Measurements from ENCODE around the gene EFNB2. TPM values are rescaled to one million over a fixed set of nuclear protein-coding genes. Genes with fewer than 3 reads are reported as not detected.

Gene EFNB2, protein sequence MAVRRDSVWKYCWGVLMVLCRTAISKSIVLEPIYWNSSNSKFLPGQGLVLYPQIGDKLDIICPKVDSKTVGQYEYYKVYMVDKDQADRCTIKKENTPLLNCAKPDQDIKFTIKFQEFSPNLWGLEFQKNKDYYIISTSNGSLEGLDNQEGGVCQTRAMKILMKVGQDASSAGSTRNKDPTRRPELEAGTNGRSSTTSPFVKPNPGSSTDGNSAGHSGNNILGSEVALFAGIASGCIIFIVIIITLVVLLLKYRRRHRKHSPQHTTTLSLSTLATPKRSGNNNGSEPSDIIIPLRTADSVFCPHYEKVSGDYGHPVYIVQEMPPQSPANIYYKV
- total RNA-seq: 50.2 and 129 TPM in 2 replicates

DNA sequence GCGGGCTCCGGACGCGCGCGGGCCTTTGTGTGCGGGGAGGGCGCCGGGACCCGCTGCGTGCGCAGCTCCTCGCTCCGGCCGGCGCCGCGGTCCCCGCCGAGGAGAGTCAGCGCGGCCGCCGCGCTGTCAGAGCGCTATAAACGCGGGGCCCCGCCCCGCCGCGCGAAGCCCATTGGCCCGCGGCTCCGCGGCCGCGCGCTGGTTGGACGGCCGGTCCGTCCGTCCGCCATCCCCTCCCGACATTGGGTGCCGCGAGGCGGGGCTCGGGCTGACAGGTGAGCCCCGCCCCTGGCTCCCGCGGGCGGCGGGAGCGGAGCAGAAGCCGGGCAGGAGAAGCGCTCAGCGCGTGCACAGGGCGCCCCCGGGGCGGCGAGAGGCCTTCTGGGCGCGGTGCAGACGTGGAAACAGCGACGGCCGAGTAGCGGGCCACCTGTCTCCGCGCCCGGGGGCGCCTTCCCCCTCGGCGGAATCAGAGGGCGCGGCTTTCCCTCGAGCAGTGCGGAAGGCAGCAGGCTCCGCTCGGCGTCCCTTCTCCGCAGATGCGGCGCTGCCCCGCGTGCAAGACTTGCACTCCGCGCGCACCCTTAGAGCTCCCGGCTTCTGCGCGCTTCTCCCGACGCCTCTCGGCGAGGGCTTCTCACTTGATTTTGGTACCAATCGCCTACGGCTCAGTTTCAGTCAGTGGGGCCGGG is at the start of gene EFNB2:
Gene EFNB2 (minus strand): TSS at position 111 of the 692 bp plus-strand sequence. CDS start 698 bp downstream, outside the sequence.

DNA sequence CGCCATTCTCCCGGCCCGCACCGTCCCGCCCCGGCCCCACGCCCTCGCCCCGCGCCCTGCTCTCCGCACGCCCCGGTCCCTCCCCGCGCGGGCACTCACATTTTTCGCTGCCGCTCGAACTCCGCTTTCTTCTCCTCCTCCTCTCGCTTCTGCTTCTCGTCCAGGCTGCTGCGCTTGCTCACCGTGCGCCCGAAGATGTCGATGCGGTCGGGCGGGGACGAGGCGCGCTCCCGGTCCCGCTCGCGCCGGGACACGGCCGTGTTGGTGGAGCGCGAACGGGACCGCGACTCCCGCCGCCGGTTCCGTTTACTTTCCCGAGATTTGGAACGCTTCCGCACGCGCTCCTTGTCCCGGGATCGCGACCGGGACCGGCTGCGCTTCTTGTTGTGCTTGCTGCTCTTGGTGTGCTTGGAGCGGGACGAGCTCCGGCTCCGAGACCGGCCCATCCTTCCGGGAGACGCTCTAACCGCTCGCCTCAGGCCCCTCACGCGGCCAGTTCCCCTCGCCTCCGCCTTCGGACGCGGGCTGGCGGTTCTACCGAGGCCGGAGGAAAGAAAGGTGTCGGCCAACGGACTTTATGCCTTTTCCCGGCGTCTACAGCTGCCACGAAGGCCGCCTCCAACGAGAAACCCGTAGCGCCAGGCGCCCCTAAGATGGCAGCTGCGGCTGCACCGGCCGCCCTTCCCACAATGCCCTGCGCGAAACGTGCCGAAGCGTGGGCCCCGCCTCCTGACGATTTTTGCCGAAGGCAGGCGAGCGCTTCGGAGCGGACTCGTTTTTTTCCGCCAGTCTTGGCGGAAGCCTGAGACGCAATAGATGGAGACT is 32.2 kb upstream of the EFNB2 start, which contains the start of gene ARGLU1:
Gene ARGLU1 (minus strand): TSS at position 664 of the 825 bp plus-strand sequence. CDS start 218 bp downstream, at position 446.

Other genes starting within 250 kb of the EFNB2 start
- gene ARGLU1, start 32.5 kb upstream of the EFNB2 start, total RNA-seq: 63.2 and 86.8 TPM in 2 replicates

Data from endothelial cell of coronary artery (primary cell).